ENCODE results near the gene NXPH1.

Gene NXPH1

DNA sequence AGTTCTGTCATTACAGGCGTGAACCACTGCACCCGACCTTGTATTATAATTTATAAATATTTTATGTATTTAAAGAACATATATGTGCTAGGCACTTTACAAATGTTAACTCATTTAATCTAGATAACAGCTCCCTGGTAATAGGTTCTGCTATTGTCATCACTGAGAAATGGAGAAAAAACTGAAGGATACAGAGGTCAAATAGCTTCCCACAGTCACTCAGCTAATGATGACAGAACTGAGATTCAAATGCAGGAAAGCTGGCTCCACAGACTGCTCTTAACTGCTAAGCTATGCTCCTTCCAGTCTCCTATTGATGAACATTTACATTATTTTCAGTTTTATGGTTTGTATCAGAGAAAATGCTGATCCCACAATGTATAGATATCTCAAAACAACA is 28.9 kb downstream of the NXPH1 start:
- in situ Hi-C loops (cut with MboI; ENCODE audit: low pct_unique_long_range_greater_than_20kb, low sequenced_read_pairs, unreplicated experiment) = no loop called here
- TF ChIP-seq, protein P1, sequence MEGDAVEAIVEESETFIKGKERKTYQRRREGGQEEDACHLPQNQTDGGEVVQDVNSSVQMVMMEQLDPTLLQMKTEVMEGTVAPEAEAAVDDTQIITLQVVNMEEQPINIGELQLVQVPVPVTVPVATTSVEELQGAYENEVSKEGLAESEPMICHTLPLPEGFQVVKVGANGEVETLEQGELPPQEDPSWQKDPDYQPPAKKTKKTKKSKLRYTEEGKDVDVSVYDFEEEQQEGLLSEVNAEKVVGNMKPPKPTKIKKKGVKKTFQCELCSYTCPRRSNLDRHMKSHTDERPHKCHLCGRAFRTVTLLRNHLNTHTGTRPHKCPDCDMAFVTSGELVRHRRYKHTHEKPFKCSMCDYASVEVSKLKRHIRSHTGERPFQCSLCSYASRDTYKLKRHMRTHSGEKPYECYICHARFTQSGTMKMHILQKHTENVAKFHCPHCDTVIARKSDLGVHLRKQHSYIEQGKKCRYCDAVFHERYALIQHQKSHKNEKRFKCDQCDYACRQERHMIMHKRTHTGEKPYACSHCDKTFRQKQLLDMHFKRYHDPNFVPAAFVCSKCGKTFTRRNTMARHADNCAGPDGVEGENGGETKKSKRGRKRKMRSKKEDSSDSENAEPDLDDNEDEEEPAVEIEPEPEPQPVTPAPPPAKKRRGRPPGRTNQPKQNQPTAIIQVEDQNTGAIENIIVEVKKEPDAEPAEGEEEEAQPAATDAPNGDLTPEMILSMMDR (IDR thresholded peaks at IDR 0.05; ENCODE audit: extremely low read depth, insufficient read depth, missing control alignments) = no peak
- no peak for DNase-seq (ENCODE audit: low spot score)

- TF ChIP-seq, protein P1 (IDR thresholded peaks at IDR 0.05; ENCODE audit: extremely low read depth, insufficient read depth, missing control alignments) = no peak
- in situ Hi-C loops (cut with MboI; ENCODE audit: low pct_unique_long_range_greater_than_20kb, low sequenced_read_pairs, unreplicated experiment) = no loop called here
- DNase-seq (ENCODE audit: low spot score) = no peak
Measured at GRCh38 chr7:8465338-8465737, 31.9 kb downstream of the NXPH1 start.

DNA sequence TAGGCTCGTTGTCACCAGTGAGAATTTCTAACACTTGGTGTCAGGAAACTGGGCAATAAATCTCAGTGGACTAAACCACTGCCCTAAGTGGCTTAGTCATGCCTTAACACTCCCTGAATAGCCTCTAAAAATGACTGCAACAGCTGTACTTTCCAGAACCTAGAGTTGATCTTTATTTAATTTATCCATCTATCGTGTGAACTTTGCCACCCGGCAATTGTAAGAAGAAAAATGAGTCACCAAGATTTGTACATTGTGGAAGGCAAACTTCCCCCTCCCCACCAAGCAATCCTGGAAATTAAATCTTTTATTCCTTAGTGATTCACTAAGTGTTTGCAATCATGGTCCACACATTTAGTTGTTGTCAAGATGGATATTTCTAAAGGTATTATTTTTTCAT is 47.1 kb downstream of the NXPH1 start:
- TF ChIP-seq, protein P1 (IDR thresholded peaks at IDR 0.05; ENCODE audit: extremely low read depth, insufficient read depth, missing control alignments) = no peak
- DNase-seq (ENCODE audit: low spot score) = no peak
- in situ Hi-C loops (cut with MboI; ENCODE audit: low pct_unique_long_range_greater_than_20kb, low sequenced_read_pairs, unreplicated experiment) = no loop called here

- in situ Hi-C loops (cut with MboI; ENCODE audit: low pct_unique_long_range_greater_than_20kb, low sequenced_read_pairs, unreplicated experiment) = no loop called here
- TF ChIP-seq, protein P1 (IDR thresholded peaks at IDR 0.05; ENCODE audit: extremely low read depth, insufficient read depth, missing control alignments) = no peak
- no peak for DNase-seq (ENCODE audit: low spot score)
Measured at GRCh38 chr7:8481096-8481495, 47.7 kb downstream of the NXPH1 start.

DNA sequence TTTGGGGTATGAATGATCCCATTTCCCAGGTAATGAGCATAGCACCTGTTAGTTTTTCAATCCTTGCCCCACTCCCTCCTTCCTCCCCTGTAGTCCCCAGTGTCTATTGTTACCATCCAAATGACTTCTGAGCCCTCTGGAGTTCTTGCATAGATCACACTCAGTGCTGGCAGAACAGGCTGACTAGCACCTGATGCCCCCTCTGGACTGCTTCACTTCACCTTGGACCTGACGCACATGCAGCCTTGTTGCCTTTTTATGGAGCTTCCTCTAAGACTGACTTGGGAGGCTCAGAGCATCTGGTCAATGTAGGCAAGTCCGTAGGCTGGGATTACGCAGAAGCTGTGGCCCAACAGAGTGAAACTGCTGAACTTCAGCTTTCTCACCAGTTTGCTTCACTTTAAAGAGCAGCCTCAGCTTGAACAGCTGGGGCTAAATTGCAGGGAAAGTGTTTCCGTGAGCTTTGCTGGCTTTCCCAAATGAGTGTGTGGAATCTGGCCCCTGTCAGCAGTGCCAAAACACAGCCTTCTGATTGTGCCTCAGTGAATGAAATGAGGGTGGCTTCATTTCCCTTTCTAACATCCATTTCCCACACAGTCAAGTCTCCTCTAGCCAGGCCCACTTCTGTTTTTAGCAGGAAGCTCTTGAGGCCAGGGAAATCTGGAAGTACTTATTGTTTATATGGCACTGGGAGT is 48.5 kb downstream of the NXPH1 start:
- DNase-seq (ENCODE audit: low spot score) = no peak
- in situ Hi-C loops (cut with MboI; ENCODE audit: low pct_unique_long_range_greater_than_20kb, low sequenced_read_pairs, unreplicated experiment) = no loop called here
- TF ChIP-seq, protein P1 (IDR thresholded peaks at IDR 0.05; ENCODE audit: extremely low read depth, insufficient read depth, missing control alignments) = no peak

DNA sequence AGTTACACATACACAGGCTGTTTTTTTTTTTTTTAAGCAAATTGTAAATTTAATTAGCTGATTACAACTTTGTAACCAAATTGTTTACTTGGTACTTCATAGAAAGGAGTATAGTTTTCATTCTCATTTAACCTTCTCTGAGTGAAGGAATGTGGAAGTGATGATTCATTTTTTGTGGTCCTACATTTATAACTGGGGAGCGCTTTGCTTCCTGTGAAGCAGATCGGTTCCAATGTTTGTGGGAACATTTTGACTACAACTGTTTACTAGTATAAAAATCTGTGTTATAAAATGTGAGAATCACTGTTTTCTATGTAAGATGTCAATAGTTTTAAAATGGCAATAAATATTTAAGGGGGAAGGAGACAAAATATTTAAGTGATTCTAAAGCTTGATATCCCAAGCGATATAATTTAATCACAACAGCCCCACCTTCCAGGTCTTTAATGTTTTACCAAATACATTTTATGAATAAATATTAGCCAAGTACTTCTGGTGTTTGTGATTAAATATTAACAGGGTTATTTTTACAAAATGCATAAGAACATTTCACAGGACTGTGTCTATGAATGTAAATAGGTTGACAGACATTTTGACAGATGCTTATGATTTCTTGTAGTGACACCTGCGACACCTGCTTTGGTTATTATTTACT is 57.1 kb downstream of the NXPH1 start:
- in situ Hi-C loops (cut with MboI; ENCODE audit: low pct_unique_long_range_greater_than_20kb, low sequenced_read_pairs, unreplicated experiment) = no loop called here
- TF ChIP-seq, protein P1 (IDR thresholded peaks at IDR 0.05; ENCODE audit: extremely low read depth, insufficient read depth, missing control alignments) = no peak
- DNase-seq (ENCODE audit: low spot score) = no peak

All from GM13977 (cell line).